Measurements from ENCODE around the gene PDLIM3. TPM values are rescaled to one million over a fixed set of nuclear protein-coding genes. Genes with fewer than 3 reads are reported as not detected.

The PDLIM3 gene
- total and polyA plus RNA-seq, 2 of the 13 experiments (the other 11 are each of a cell fraction or from before 2014, with no cell fraction given) = 5.9 to 14.0 TPM

DNA sequence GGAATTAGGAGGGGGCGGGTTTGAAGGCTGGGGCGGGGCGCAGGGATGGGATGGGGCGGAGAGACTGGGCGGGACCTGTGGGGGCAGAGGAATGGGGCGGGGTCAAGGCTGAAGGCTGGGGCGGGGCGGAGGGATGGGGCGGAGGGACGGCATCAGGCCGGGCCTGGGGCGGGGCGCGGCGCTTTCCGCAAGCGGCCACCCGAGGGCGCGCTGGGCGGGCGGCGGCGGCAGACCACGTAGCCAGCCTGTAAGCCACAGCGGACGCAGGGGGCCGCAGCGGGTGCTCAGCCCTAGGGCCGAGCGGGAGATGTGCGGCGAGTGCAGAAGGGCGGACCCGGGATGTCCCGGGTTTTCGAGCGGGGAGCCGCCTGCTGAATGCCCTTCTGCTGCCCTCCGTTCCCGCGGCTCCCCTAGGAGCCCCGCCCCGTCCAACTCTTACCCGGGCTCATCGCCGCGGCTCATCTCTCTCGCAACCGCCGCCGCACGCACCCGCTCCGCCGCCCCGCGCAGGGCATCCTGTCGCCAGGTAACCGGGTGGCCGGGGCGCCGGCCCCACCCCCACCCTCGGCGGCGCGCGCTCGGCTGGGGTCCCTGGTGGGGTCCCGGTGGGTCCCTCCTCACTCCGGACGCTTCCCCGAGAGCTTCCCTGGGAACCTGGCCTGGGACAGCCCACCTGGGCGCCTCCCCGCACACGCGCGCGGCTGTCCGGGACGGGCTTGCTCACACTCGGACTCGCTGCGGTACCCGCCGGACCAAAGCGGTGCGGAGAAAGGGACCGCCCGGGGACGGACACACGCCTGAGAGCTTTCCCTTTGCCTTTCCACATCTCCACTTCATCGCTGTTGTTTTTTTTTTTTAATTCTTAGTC, 63.8 kb downstream of the PDLIM3 start, which contains the start of gene CCDC110 (continued):
- TF ChIP-seq MAZ (IDR thresholded peaks at IDR 0.05; ENCODE audit: borderline replicate concordance, low read depth, low read length) (no peak), MAZ (CRISPR knock-in tag; IDR thresholded peaks at IDR 0.05; ENCODE audit: low read depth) (peak; percentile 64; the same call in 1 of the 2 replicates), CENPBD1 (CRISPR knock-in tag; IDR thresholded peaks at IDR 0.05; ENCODE audit: borderline replicate concordance, low read depth) (no peak), ZNF749 (CRISPR knock-in tag; IDR thresholded peaks at IDR 0.05; ENCODE audit: borderline replicate concordance) (no peak), CHD2 (IDR thresholded peaks at IDR 0.05; ENCODE audit: low read depth, low read length) (no peak), ZNF333 (CRISPR knock-in tag; IDR thresholded peaks at IDR 0.05; ENCODE audit: borderline replicate concordance) (0 out of 2 replicates have a peak, but pooled peaks have one; percentile 32), ZNF737 (CRISPR knock-in tag; IDR thresholded peaks at IDR 0.05; ENCODE audit: borderline replicate concordance) (no peak), MEF2D (CRISPR knock-in tag; IDR thresholded peaks at IDR 0.05) (no peak), ZNF678 (CRISPR knock-in tag; IDR thresholded peaks at IDR 0.05) (no peak), IKZF1 (IDR thresholded peaks at IDR 0.05) (no peak), ZNF740 (CRISPR knock-in tag; IDR thresholded peaks at IDR 0.05) (no peak), ATF7-NPFF (CRISPR knock-in tag; IDR thresholded peaks at IDR 0.05; ENCODE audit: low read depth) (peak; percentile 39; the same call in 1 of the 2 replicates), UBTF (CRISPR knock-in tag; IDR thresholded peaks at IDR 0.05) (peak; percentile 51; the same call in 1 of the 2 replicates), STAG1 (CRISPR knock-in tag; IDR thresholded peaks at IDR 0.05) (peak; percentile 80), MYC (CRISPR knock-in tag; IDR thresholded peaks at IDR 0.05; ENCODE audit: borderline replicate concordance) (peak; percentile 30; the same call in 1 of the 2 replicates), ZSCAN12 (CRISPR knock-in tag; IDR thresholded peaks at IDR 0.05) (no peak), ZBED4 (CRISPR knock-in tag; IDR thresholded peaks at IDR 0.05; ENCODE audit: borderline replicate concordance) (no peak), WIZ (CRISPR knock-in tag; IDR thresholded peaks at IDR 0.05) (no peak), ETV5 (CRISPR knock-in tag; IDR thresholded peaks at IDR 0.05; ENCODE audit: borderline replicate concordance) (no peak), ZNF605 (CRISPR knock-in tag; IDR thresholded peaks at IDR 0.05) (no peak)
- TF ChIP-seq, protein P1, sequence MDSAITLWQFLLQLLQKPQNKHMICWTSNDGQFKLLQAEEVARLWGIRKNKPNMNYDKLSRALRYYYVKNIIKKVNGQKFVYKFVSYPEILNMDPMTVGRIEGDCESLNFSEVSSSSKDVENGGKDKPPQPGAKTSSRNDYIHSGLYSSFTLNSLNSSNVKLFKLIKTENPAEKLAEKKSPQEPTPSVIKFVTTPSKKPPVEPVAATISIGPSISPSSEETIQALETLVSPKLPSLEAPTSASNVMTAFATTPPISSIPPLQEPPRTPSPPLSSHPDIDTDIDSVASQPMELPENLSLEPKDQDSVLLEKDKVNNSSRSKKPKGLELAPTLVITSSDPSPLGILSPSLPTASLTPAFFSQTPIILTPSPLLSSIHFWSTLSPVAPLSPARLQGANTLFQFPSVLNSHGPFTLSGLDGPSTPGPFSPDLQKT (CRISPR knock-in tag; IDR thresholded peaks at IDR 0.05; ENCODE audit: borderline replicate concordance) = no peak
